ENCODE measurements around the gene SPSB3.

SPSB3 gene

GRCh38 chr16:1773703-1774447, 8.5 kb downstream of the SPSB3 start:
- no peak for DNase-seq

- peak; percentile 91 for DNase-seq
These were observed 9.3 kb downstream of the SPSB3 start, which contains the start of gene MRPS34 for GRCh38 chr16:1772908-1773702. Gene MRPS34 (minus strand): TSS chr16:1773134. CDS start chr16:1773119, 15 bp downstream.

- peak; percentile 48 for DNase-seq
These were observed 9.9 kb downstream of the SPSB3 start, which contains the start of gene EME2 for GRCh38 chr16:1772362-1772907. Gene EME2 (plus strand): TSS chr16:1772810. CDS start chr16:1773228, 418 bp downstream.

- DNase-seq = peak; percentile 59
These were observed 10.5 kb downstream of the SPSB3 start for GRCh38 chr16:1771864-1772361.

- DNase-seq = peak; percentile 54
These were observed 11.0 kb downstream of the SPSB3 start, which contains the start of gene NME3 for GRCh38 chr16:1771188-1771863. Gene NME3 (minus strand): TSS chr16:1771543. CDS start chr16:1771534, 9 bp downstream.

GRCh38 chr16:1770328-1771187, 11.8 kb downstream of the SPSB3 start:
- no peak for DNase-seq

GRCh38 chr16:1769402-1770300, 12.7 kb downstream of the SPSB3 start:
- no peak for DNase-seq

- no peak for DNase-seq
These were observed 13.5 kb downstream of the SPSB3 start for GRCh38 chr16:1768767-1769401.

- DNase-seq = no peak
These were observed 14.2 kb downstream of the SPSB3 start for GRCh38 chr16:1768061-1768766.

GRCh38 chr16:1767116-1767994, 15.0 kb downstream of the SPSB3 start:
- DNase-seq = no peak

GRCh38 chr16:1766701-1767100, 15.7 kb downstream of the SPSB3 start:
- DNase-seq = no peak

GRCh38 chr16:1766231-1766630, 16.1 kb downstream of the SPSB3 start:
- DNase-seq = no peak

- DNase-seq = no peak
These were observed 16.5 kb downstream of the SPSB3 start for GRCh38 chr16:1765826-1766225.

GRCh38 chr16:1764971-1765370, 17.4 kb downstream of the SPSB3 start:
- DNase-seq = no peak

- peak; percentile 73 for DNase-seq
These were observed 18.6 kb downstream of the SPSB3 start for GRCh38 chr16:1763521-1764511.

GRCh38 chr16:1762879-1763520, 19.4 kb downstream of the SPSB3 start:
- DNase-seq = no peak
